Thymus (tissue), 11 donors: ENCODE data around the gene BMP7. TPM values are rescaled to one million over a fixed set of nuclear protein-coding genes. Genes with fewer than 3 reads are reported as not detected.

ENCODE experiments used
- DNase-seq, 9 donors: peaks; one replicate each; pipeline ENCODE4 v3.0.0-alpha.2; 2013; ENCODE audit warnings: low spot score in 9 of 9, low read depth in 6 of 9, missing footprints in 1 of 9
- H3K27ac ChIP-seq, 2 donors: one replicate each; pipeline ENCODE4 v1.5.1; 2013; ENCODE audit warnings: control low read depth in 1 of 2, low read depth in 1 of 2, low read length in 1 of 2, mild to moderate bottlenecking in 1 of 2, moderate library complexity in 1 of 2
- H3K27me3 ChIP-seq, 2 donors: one replicate each; pipeline ENCODE4 v1.5.1; 2013; ENCODE audit warnings: low read length in 1 of 2; ENCODE audit not compliant: control insufficient read depth in 2 of 2, insufficient read depth in 1 of 2
- H3K36me3 ChIP-seq, 2 donors: one replicate each; pipeline ENCODE4 v1.5.1; 2013; ENCODE audit warnings: low read length in 1 of 2, mild to moderate bottlenecking in 1 of 2, moderate library complexity in 1 of 2; ENCODE audit not compliant: control insufficient read depth in 2 of 2, insufficient read depth in 2 of 2
- H3K4me1 ChIP-seq, 2 donors: one replicate each; pipeline ENCODE4 v1.5.1; 2013; ENCODE audit warnings: low read length in 2 of 2; ENCODE audit not compliant: control insufficient read depth in 2 of 2, insufficient read depth in 2 of 2
- H3K4me3 ChIP-seq, 2 donors: one replicate each; pipeline ENCODE4 v1.5.1; 2013; ENCODE audit warnings: low read length in 2 of 2, control low read depth in 1 of 2, mild to moderate bottlenecking in 1 of 2
- H3K9me3 ChIP-seq, 2 donors: one replicate each; pipeline ENCODE4 v1.5.1; 2013; ENCODE audit warnings: low read length in 1 of 2, mild to moderate bottlenecking in 1 of 2; ENCODE audit not compliant: control insufficient read depth in 2 of 2, insufficient read depth in 1 of 2
- WGBS: extraction: QIAGEN DNeasy Blood & Tissue Kit; methylation state at CpG from one replicate; pipeline ENCODE4 v1.1.7; 2013; 5-methylcytosine and 5-hydroxymethylcytosine counted together
- polyA plus RNA-seq: library from polyadenylated mRNA; stranded (reverse); fragments of 200-250 nt; gene quantifications from one replicate; pipeline ENCODE4 v1.2.3, GENCODE V29; 2013
- total RNA-seq: library from RNA; stranded (reverse); fragments of 120-200 nt; gene quantifications from one replicate; pipeline ENCODE4 v1.2.4, GENCODE V29; 2013
- donor health status: healthy.

BMP7 gene
- total and polyA plus RNA-seq, 2 donors, result 2.4 to 6.3 TPM

DNA sequence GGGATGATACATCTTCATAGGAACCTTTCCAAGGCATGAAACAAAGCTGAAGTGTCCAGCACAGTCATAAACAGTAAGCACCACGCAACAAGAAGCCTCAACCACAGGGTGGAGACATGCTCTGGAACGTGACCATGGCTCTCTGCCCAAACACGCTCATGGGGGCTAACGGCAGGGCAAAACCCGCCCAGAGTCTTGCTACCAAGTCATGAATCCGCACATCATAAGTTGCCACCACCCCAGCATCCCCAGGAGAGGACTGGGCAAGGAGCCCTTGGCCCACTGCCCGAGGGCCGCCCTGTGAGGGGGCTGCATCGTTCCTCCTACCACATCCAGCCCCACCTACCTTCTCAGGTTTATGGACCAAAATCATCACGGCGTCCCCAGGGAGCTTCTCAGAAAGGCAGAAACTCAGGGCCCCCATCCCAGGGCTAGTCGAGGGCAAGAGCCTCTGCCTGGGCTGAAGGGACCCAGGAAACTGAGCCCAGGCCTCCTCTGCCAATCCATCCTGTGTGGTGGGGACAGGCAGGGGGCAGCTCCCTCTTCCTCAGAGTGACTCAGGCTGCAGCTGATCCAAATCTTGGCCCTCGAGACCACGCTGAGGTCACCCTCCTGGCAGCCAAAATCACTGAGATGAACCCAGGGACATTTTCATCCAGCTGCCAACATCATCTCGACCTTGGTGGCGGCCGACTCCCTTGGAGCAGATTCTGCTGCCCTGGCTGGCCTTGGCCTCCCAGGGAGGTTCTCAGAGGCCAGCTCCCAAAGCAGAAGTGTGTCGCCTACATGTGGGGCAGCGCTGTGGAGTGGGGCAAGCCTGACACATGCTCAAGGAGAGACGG is 42.6 kb downstream of the BMP7 start:
- no peaks in the 10 kb centered on the region for H3K36me3 ChIP-seq
- peak overlapping the region; percentile 51 to 67 for H3K27ac ChIP-seq
- DNase-seq, result peak in 1 of 9 donors; percentile 14
- peaks cover 0 to 3% of the 10 kb centered on the region in 2 donors for H3K4me1 ChIP-seq
- H3K9me3 ChIP-seq, result no peaks in the 10 kb centered on the region
- no peaks in the 10 kb centered on the region for H3K27me3 ChIP-seq
- 85% methylated on average over 20 of the region's 20 CpGs for WGBS
- H3K4me3 ChIP-seq, result no peak overlapping the region

DNA sequence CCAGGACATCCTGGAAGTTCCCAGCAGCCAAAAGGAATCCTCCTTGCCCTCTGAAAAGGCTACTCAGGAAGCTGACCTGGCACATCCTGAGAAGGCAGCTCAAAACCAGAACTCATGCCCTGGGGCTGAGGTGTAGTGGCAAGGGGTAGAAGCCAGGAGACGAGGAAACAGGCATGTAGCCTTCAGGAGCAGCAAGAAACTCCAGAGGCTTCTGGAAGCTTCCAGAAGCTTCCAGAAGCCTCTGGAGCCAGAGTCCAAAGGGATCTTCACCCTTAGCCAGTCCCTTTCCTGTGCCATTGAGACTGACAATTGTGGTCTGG is 43.9 kb downstream of the BMP7 start:
- H3K27me3 ChIP-seq, result no peaks in the 10 kb centered on the region
- peaks cover 0 to 3% of the 10 kb centered on the region in 2 donors for H3K4me1 ChIP-seq
- no peaks in the 10 kb centered on the region for H3K9me3 ChIP-seq
- no peak overlapping the region for H3K4me3 ChIP-seq
- no peaks in the 10 kb centered on the region for H3K36me3 ChIP-seq
- DNase-seq, result no peak
- no peak overlapping the region for H3K27ac ChIP-seq
- WGBS, result 77% methylated on average over 1 of the region's 1 CpG

DNA sequence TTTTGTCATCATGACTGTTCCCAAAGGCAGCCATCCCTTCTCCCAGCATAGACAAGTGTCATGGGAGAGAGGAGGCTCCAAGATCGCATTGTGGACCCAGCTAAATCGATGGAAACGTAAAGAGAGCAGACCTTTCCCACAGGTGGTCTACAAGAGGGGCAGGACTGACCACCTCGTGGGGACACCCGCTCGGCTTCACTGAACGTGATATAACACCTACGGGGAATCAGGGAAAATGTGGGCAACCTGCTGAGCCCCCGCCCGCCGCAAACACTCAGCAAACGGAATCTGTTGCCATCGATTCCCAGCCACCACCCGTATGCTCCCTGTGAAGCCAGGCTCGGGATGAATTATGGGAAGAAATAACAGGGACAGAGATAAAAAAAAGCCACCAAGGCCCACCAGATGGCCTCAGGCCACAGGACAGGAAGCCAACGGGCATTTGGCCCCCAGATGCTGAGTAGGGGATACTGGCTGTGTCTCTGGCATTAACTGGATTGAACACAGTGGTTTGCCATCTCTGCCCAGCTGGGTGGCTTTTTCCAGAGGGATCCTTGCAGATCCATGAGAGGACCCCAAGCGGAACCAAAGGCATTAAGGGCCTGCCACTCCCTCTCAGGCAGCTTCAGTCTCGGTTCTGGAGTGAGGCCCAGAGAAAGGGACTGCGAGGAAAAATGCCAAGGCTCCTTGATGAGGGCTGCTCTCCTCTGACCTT is 44.4 kb downstream of the BMP7 start:
- H3K27me3 ChIP-seq, result no peaks in the 10 kb centered on the region
- H3K27ac ChIP-seq, result no peak overlapping the region
- DNase-seq, result no peak
- H3K4me3 ChIP-seq, result no peak overlapping the region
- WGBS, result 85% methylated on average over 19 of the region's 19 CpGs
- no peaks in the 10 kb centered on the region for H3K36me3 ChIP-seq
- peaks cover 0 to 3% of the 10 kb centered on the region in 2 donors for H3K4me1 ChIP-seq
- no peaks in the 10 kb centered on the region for H3K9me3 ChIP-seq

DNA sequence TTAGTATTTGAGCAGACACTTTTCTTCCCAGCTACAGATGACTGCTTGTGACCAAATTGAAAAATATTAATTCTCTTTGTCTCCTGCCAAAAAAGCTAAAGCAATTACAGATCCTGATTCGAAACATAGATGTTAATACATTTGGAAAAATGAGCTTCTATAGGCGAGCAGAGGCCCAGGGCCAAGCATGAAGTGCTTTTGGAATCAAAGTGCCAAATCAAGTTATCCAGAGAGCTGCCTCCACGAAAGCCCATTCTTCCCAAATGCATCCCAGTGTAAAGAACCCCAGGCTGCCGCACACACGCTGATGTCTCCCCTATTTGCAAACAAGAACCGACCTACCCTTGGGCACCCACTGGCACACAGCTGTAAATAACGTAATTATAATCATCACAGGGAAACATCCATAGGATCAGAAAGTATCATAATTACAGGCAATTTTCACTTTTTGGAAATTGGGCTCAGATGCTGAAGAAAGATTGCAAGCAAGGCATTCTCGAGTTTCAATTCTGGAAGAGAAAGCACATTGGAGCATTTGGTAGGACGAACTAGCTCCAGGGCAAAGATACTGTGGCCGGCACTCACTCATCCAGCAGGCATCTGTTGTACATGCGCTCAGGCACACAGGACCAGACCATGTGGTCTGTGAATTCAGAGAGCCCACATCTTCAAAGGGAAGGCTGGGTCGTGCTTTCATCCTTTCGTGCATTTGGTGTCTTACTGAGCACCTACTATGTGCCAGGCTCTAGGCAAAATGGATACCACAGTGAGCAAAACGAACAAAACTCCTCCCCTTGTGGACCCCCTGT is 45.9 kb downstream of the BMP7 start:
- no peaks in the 10 kb centered on the region for H3K27me3 ChIP-seq
- no peaks in the 10 kb centered on the region for H3K36me3 ChIP-seq
- DNase-seq, result no peak
- 86% methylated on average over 14 of the region's 14 CpGs for WGBS
- H3K4me1 ChIP-seq, result peaks cover 0 to 3% of the 10 kb centered on the region in 2 donors
- no peak overlapping the region for H3K4me3 ChIP-seq
- H3K9me3 ChIP-seq, result no peaks in the 10 kb centered on the region
- no peak overlapping the region for H3K27ac ChIP-seq

DNA sequence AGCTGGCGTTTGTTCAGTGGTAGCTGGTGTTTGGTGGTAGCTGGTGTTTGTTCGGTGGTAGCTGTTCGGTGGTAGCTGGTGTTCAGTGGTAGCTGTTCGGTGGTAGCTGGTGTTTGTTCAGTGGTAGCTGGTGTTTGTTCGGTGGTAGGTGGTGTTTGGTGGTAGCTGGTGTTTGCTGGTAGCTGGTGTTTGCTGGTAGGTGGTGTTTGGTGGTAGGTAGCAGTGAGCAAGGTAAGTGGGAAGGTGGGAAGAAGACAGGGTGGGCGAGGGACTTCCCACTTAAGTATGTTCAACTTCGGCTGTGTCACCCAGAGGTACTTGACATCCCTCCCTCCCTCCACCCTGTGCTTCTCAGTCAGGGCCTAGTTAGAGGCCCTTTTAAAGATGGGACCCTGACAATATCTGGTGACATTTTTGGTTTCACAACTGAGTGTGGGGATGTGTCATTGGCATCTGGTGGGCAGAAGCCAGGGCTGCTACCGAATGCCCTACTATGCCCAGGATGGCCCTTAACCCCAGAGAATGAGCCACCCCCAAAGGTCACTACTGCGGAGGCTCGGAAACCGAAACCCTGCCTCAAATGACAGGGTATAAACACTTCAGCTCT is 47.3 kb downstream of the BMP7 start:
- peaks cover 0 to 3% of the 10 kb centered on the region in 2 donors for H3K4me1 ChIP-seq
- H3K27ac ChIP-seq, result no peak overlapping the region
- H3K9me3 ChIP-seq, result no peaks in the 10 kb centered on the region
- WGBS, result 96% methylated on average over 11 of the region's 11 CpGs
- H3K27me3 ChIP-seq, result no peaks in the 10 kb centered on the region
- no peaks in the 10 kb centered on the region for H3K36me3 ChIP-seq
- DNase-seq, result no peak
- no peak overlapping the region for H3K4me3 ChIP-seq

DNA sequence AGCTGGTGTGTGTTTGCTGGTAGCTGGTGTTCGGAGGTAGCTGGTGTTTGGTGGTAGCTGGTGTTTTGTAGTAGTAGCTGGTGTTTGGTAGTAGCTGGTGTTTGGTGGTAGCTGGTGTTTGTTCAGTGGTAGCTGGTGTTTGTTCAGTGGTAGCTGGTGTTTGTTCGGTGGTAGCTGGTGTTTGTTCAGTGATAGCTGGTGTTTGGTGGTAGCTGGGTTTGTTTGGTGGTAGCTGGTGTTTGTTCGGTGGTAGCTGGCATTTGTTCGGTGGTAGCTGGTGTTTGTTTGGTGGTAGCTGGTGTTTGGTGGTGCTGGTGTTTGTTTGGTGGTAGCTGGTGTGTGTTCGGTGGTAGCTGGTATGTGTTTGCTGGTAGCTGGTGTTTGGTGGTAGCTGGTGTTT is 48.0 kb downstream of the BMP7 start:
- Histone ChIP-seq H3K4me1 (peaks cover 0 to 3% of the 10 kb centered on the region in 2 donors), H3K4me3 (no peak overlapping the region), H3K36me3 (no peaks in the 10 kb centered on the region), H3K27me3 (no peaks in the 10 kb centered on the region), H3K9me3 (no peaks in the 10 kb centered on the region), H3K27ac (no peak overlapping the region)
- WGBS, result 97% methylated on average over 5 of the region's 5 CpGs
- no peak for DNase-seq

DNA sequence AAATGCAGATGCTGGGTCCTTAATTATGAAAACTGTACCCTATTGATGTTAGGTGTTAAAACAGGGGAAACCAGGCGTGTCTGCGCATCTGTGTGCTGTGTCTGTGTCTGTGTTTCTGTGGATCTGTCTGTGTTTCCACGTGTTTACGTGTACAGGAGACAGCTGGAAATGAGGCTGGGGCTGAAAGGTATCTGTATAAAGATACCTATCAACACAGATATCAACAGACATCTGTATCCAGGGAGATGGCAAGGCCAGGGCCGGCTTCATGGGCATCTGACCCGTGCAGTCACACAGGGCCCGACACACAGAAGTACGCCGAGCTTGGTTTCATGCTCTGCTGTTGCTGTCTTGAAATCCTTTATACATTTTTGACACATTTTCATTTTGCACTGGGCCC is 48.6 kb downstream of the BMP7 start:
- no peaks in the 10 kb centered on the region for H3K4me1 ChIP-seq
- DNase-seq, result no peak
- no peaks in the 10 kb centered on the region for H3K36me3 ChIP-seq
- WGBS, result 83% methylated on average over 9 of the region's 9 CpGs
- H3K27ac ChIP-seq, result no peak overlapping the region
- H3K9me3 ChIP-seq, result no peaks in the 10 kb centered on the region
- H3K4me3 ChIP-seq, result no peak overlapping the region
- peaks cover 0 to 3% of the 10 kb centered on the region in 2 donors for H3K27me3 ChIP-seq

DNA sequence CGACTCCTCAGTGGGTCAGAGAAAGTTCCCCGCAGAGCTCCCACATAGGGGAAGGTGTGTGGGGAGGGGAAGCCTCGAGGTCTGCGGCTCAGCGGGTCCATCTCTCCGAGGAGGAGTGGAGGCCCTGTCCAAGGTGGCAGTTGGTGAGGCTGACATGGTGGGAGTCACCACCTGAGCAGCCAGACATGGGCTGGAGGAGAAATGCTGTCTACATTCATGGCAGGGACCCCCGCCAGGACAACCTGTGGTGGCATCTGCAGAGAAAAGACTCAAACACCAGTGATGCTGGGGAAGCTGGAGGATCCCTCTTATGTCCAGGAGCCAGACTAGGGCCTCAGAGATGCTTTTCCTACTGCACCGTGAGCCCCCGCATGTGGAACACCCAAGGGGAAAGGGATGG is 49.8 kb downstream of the BMP7 start:
- no peaks in the 10 kb centered on the region for H3K36me3 ChIP-seq
- no peaks in the 10 kb centered on the region for H3K4me1 ChIP-seq
- no peak for DNase-seq
- no peaks in the 10 kb centered on the region for H3K9me3 ChIP-seq
- no peak overlapping the region for H3K27ac ChIP-seq
- peaks cover 0 to 9% of the 10 kb centered on the region in 2 donors for H3K27me3 ChIP-seq
- 77% methylated on average over 9 of the region's 9 CpGs for WGBS
- no peak overlapping the region for H3K4me3 ChIP-seq
